Measurements from ENCODE around the gene RPP38. TPM values are rescaled to one million over a fixed set of nuclear protein-coding genes. Genes with fewer than 3 reads are reported as not detected.

The RPP38 gene
- total and polyA plus RNA-seq, 2 of the 13 experiments (the other 11 are each of a cell fraction or from before 2014, with no cell fraction given), result 11.7 to 16.4 TPM

DNA sequence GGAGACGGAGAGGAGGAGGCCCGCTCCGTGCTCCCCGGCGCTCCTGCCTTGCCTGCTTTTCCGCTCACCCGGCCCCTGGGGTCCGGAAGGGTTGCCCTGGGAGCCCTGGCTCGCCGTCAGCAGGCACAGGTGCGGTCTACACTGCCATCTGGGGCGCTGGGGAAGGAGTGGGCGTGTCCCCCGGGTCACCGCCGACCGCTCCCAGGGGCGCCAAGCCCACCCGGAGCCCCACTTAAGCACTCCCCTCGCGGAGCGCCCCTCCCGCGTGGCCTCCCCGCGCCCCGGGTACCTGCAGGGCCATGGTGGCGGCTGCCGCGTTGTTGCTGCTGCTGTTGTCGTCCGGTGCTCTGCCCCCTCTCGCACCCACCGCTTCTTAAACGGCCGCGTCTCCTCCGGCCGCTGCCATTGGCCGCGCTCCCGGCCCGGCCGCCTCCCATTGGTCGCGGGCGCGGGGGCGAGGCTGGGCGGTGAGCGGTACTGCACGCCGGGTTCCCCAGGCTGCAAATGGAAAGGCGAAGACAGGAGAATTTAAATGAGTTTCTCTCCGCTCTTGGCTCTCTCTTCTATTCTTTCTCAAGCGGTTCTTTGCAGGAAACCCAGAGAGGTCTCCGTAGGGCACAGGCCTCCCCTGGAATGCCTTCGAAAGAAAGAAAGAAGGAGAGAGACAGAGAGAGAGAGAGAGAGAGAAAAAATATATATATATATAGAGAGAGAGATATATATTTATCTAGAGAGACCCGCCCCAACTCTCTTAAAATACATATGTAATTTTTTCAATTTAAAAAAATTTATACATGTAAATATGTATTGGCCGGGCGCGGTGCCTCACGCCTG, 8.5 kb upstream of the RPP38 start, which contains the start of gene ACBD7 (continued):
- TF ChIP-seq, protein P1, sequence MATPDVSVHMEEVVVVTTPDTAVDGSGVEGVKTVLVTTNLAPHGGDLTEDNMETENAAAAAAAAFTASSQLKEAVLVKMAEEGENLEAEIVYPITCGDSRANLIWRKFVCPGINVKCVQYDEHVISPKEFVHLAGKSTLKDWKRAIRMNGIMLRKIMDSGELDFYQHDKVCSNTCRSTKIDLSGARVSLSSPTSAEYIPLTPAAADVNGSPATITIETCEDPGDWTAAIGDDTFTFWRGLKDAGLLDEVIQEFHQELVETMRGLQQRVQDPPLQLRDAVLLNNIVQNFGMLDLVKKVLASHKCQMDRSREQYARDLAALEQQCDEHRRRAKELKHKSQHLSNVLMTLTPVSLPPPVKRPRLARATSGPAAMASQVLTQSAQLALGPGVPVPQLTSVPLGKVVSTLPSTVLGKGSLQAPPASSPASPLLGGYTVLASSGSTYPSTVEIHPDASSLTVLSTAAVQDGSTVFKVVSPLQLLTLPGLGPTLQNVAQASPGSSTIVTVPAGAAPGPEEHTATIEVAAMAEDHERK (CRISPR knock-in tag; IDR thresholded peaks at IDR 0.05; ENCODE audit: low read depth), result no peak
- TF ChIP-seq ZNF782 (CRISPR knock-in tag; IDR thresholded peaks at IDR 0.05; ENCODE audit: borderline replicate concordance) (peak; percentile 82; the same call in 1 of the 2 replicates), MEIS2 (CRISPR knock-in tag; IDR thresholded peaks at IDR 0.05) (0 out of 2 replicates have a peak, but pooled peaks have one; percentile 54), ZFP36L1 (CRISPR knock-in tag; IDR thresholded peaks at IDR 0.05) (no peak), TBP (CRISPR knock-in tag; IDR thresholded peaks at IDR 0.05) (no peak), KAT7 (CRISPR knock-in tag; IDR thresholded peaks at IDR 0.05; ENCODE audit: borderline replicate concordance) (no peak), ZNF33B (CRISPR knock-in tag; IDR thresholded peaks at IDR 0.05) (no peak), MLLT10 (CRISPR knock-in tag; IDR thresholded peaks at IDR 0.05) (no peak), ZNF598 (CRISPR knock-in tag; IDR thresholded peaks at IDR 0.05; ENCODE audit: borderline replicate concordance) (no peak), ZNF484 (CRISPR knock-in tag; IDR thresholded peaks at IDR 0.05; ENCODE audit: borderline replicate concordance, low read depth) (no peak), MEIS1 (CRISPR knock-in tag; IDR thresholded peaks at IDR 0.05; ENCODE audit: borderline replicate concordance) (no peak), ZNF747 (CRISPR knock-in tag; IDR thresholded peaks at IDR 0.05; ENCODE audit: borderline replicate concordance) (no peak), ZNF775 (CRISPR knock-in tag; IDR thresholded peaks at IDR 0.05; ENCODE audit: borderline replicate concordance) (0 out of 2 replicates have a peak, but pooled peaks have one; percentile 35), HNRNPL (IDR thresholded peaks at IDR 0.05; ENCODE audit: low read depth, low read length) (no peak), SNRNP70 (IDR thresholded peaks at IDR 0.05; ENCODE audit: low read depth, low read length) (no peak), AGO2 (optimal IDR thresholded peaks at IDR 0.05; ENCODE audit: low read depth, low read length) (no peak), SP1 (IDR thresholded peaks at IDR 0.05) (no peak), SP1 (CRISPR knock-in tag; IDR thresholded peaks at IDR 0.05) (peak; percentile 15; the same call in 1 of the 2 replicates), MBNL3 (CRISPR knock-in tag; conservative IDR thresholded peaks at IDR 0.05) (no peak), KLF16 (CRISPR knock-in tag; IDR thresholded peaks at IDR 0.05) (peak in 1 of 2 experiments; percentile 75; a peak in 1 of 4 replicates), DMAP1 (CRISPR knock-in tag; IDR thresholded peaks at IDR 0.05) (peak; percentile 48; the same call in 1 of the 2 replicates), ZNF564 (CRISPR knock-in tag; IDR thresholded peaks at IDR 0.05) (0 out of 2 replicates have a peak, but pooled peaks have one; percentile 52), ZFP36 (IDR thresholded peaks at IDR 0.05; ENCODE audit: borderline replicate concordance, low read depth, low read length, partially characterized antibody) (no peak), ZBTB8A (CRISPR knock-in tag; IDR thresholded peaks at IDR 0.05; ENCODE audit: borderline replicate concordance, low read depth) (no peak), FOSL1 (CRISPR knock-in tag; IDR thresholded peaks at IDR 0.05; ENCODE audit: borderline replicate concordance) (no peak), NFKBIZ (CRISPR knock-in tag; IDR thresholded peaks at IDR 0.05) (no peak), ISL2 (CRISPR knock-in tag; IDR thresholded peaks at IDR 0.05) (peak; percentile 29; the same call in 1 of the 2 replicates)
- TF ChIP-seq, protein P2, sequence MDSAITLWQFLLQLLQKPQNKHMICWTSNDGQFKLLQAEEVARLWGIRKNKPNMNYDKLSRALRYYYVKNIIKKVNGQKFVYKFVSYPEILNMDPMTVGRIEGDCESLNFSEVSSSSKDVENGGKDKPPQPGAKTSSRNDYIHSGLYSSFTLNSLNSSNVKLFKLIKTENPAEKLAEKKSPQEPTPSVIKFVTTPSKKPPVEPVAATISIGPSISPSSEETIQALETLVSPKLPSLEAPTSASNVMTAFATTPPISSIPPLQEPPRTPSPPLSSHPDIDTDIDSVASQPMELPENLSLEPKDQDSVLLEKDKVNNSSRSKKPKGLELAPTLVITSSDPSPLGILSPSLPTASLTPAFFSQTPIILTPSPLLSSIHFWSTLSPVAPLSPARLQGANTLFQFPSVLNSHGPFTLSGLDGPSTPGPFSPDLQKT (CRISPR knock-in tag; IDR thresholded peaks at IDR 0.05; ENCODE audit: borderline replicate concordance), result no peak
- TF ChIP-seq, protein P3, sequence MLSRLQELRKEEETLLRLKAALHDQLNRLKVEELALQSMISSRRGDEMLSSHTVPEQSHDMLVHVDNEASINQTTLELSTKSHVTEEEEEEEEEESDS (CRISPR knock-in tag; IDR thresholded peaks at IDR 0.05; ENCODE audit: borderline replicate concordance), result no peak
